ENCODE data around the gene HNRNPL.
"Not testable (repeated sequence)": the region's sequence is repeated elsewhere in the genome, so short reads cannot be mapped to it uniquely, and the experiment has no call there.

The HNRNPL gene

DNA sequence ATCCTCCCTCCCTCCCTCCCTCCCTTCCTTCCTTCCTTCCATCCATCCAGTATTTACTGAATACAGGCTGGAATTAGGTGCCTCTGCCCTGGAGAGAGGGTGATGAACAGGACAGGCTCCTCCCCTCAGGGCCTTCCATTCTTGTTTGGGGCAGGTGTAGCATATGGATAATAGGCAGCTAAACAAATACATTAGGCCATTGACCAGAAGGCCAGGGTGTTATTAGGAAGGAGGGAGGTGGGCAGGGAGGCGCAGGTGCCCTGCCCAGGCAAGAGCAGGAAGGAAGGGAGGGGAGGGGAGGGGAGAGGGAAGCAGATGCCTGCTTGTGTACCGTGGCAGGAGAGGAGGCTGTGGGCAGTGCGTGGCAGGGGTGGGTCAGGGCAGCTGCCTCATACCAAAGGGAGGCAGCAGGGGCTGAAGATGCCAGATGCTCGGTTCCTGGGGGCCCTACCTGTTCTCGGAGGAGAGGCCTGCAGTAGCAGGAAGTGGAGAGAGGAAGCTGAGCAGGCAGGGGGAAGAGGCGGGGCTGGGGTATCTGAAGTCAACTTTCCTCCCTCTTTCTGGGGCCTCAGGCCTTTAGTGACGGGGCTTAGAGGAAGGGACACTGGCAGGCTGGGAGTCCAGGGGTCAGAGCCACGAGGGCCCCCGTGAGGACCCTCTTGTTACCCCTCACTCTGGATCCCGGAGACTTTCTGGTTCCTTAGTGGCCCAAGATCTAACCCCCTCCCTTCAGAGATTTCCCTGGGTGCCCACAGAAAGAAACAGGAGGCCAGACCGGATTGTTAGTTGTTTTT lies 28.2 kb upstream of the HNRNPL start, which contains the start of gene RINL:
RINL (minus strand) TSS at position 495 of the 794 bp plus-strand sequence. CDS start 1,533 bp downstream, outside the sequence.
- peak within 1 kb of the TSS; percentile 61 for H3K23ac ChIP-seq (ENCODE audit: low read depth, low read length, poor library complexity)
- H4K8ac ChIP-seq (ENCODE audit: low read depth, low read length): no peak within 1 kb of the TSS
- H2AK5ac ChIP-seq (ENCODE audit: low read depth, low read length): peak within 1 kb of the TSS; percentile 77
- no peak within 1 kb of the TSS for H3K4me2 ChIP-seq (ENCODE audit: insufficient read depth, low read length, poor library complexity, severe bottlenecking)
- peak within 1 kb of the TSS; percentile 57 for H2BK120ac ChIP-seq (ENCODE audit: low read depth, low read length)
- peak within 1 kb of the TSS; percentile 39 for H2AFZ ChIP-seq (ENCODE audit: low read length)
- no peaks in the 10 kb centered on the region for H3K36me3 ChIP-seq (replicated peaks in 1 of 2; ENCODE audit: control insufficient read depth in 2 of 2, insufficient read depth in 2 of 2, low read length in 2 of 2)
- peak within 1 kb of the TSS; percentile 25 for H2BK12ac ChIP-seq (ENCODE audit: low read length)
- H3K4ac ChIP-seq (ENCODE audit: low read length): no peak within 1 kb of the TSS
- H2BK15ac ChIP-seq (ENCODE audit: low read length): peak within 1 kb of the TSS; percentile 60
- H3K9me3 ChIP-seq (replicated peaks in 1 of 2; ENCODE audit: control insufficient read depth in 2 of 2, insufficient read depth in 1 of 2, low read depth in 1 of 2, low read length in 2 of 2): no peaks in the 10 kb centered on the region
- H3K27ac ChIP-seq (replicated peaks; ENCODE audit: low read length): no peak within 1 kb of the TSS
- peak within 1 kb of the TSS; percentile 17 for H3K14ac ChIP-seq (ENCODE audit: low read length)
- WGBS, 2 donors (ENCODE audit: extremely low coverage in 2 of 2, insufficient read length in 2 of 2, insufficient replicate concordance in 1 of 2): no CpG with 5 or more reads among the region's 11 CpGs
- peak within 1 kb of the TSS; percentile 78 for H3K9ac ChIP-seq (ENCODE audit: low read depth, low read length, poor library complexity)
- H4K91ac ChIP-seq (ENCODE audit: low read depth, low read length, poor library complexity): no peak within 1 kb of the TSS
- H3K4me3 ChIP-seq (ENCODE audit: low read length in 2 of 2): no peak within 1 kb of the TSS
- H3K79me1 ChIP-seq (ENCODE audit: low read depth, low read length): no peaks in the 10 kb centered on the region
- peaks cover 8 to 15% of the 10 kb centered on the region in 2 donors for H3K4me1 ChIP-seq (ENCODE audit: control insufficient read depth in 2 of 2, insufficient read depth in 1 of 2, low read depth in 1 of 2, low read length in 2 of 2)
- H2BK5ac ChIP-seq (ENCODE audit: low read length): peak within 1 kb of the TSS; percentile 93
- DNase-seq (ENCODE audit: low spot score): no peak
- H3K18ac ChIP-seq (ENCODE audit: low read length): peak within 1 kb of the TSS; percentile 63
- H3K27me3 ChIP-seq (ENCODE audit: control insufficient read depth in 3 of 3, insufficient read depth in 3 of 3, low read depth in 1 of 3, low read length in 3 of 3): no peaks in the 10 kb centered on the region

DNA sequence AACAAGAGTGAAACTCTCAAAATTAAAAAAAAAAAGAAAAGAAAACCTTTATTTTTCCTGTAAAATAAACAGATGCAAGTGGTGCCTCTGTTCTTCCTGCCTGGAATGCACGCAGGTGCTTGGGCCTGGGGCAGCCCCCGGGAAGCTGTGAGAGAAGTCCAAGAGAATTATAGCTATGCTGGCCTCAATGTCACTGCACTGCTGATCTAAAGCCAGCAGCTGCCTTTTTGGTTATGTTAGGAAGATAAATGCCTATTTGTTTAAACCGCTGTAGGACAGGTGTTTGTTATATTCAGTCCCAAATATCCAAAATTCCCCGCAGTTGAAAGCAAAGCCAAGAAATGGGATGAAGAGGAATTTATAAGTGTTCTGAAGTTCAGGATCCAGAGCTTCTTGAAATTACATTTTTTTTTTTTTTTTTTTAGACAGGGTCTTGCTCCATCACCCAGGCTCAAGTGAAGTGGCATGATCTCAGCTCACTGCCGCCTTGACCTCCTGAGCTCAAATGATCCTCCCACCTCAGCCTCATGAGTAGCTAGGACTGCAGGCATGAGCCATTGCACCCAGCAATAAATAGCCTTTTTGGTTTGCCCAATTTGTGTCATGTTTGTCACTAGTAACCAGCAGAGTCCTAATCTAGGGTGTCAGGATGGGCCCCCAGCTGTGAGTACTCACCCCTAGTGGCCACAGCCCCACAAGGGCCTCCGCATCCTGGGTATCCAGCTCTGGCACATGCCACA lies 26.0 kb upstream of the HNRNPL start:
- no peak overlapping the region for H3K9ac ChIP-seq (ENCODE audit: low read depth, low read length, poor library complexity)
- H4K91ac ChIP-seq (ENCODE audit: low read depth, low read length, poor library complexity): no peak overlapping the region
- no peak overlapping the region for H4K8ac ChIP-seq (ENCODE audit: low read depth, low read length)
- H2BK15ac ChIP-seq (ENCODE audit: low read length): no peak overlapping the region
- H2BK5ac ChIP-seq (ENCODE audit: low read length): no peak overlapping the region
- H2AK5ac ChIP-seq (ENCODE audit: low read depth, low read length): no peak overlapping the region
- no peak overlapping the region for H2BK120ac ChIP-seq (ENCODE audit: low read depth, low read length)
- peak overlapping the region; percentile 11 for H3K18ac ChIP-seq (ENCODE audit: low read length)
- H2BK12ac ChIP-seq (ENCODE audit: low read length): no peak overlapping the region
- no peak overlapping the region for H3K14ac ChIP-seq (ENCODE audit: low read length)
- H3K4me1 ChIP-seq (ENCODE audit: control insufficient read depth in 2 of 2, insufficient read depth in 1 of 2, low read depth in 1 of 2, low read length in 2 of 2): peaks cover 8 to 15% of the 10 kb centered on the region in 2 donors
- WGBS, 2 donors (ENCODE audit: extremely low coverage in 2 of 2, insufficient read length in 2 of 2, insufficient replicate concordance in 1 of 2): no CpG with 5 or more reads among the region's 6 CpGs
- no peak overlapping the region for H3K4me2 ChIP-seq (ENCODE audit: insufficient read depth, low read length, poor library complexity, severe bottlenecking)
- H3K4me3 ChIP-seq (ENCODE audit: low read length in 2 of 2): no peak overlapping the region
- H3K79me1 ChIP-seq (ENCODE audit: low read depth, low read length): no peaks in the 10 kb centered on the region
- no peak for DNase-seq (ENCODE audit: low spot score)
- H3K27ac ChIP-seq (replicated peaks; ENCODE audit: low read length): no peak overlapping the region
- no peaks in the 10 kb centered on the region for H3K9me3 ChIP-seq (replicated peaks in 1 of 2; ENCODE audit: control insufficient read depth in 2 of 2, insufficient read depth in 1 of 2, low read depth in 1 of 2, low read length in 2 of 2)
- H3K4ac ChIP-seq (ENCODE audit: low read length): no peak overlapping the region
- no peak overlapping the region for H2AFZ ChIP-seq (ENCODE audit: low read length)
- no peak overlapping the region for H3K23ac ChIP-seq (ENCODE audit: low read depth, low read length, poor library complexity)
- H3K36me3 ChIP-seq (replicated peaks in 1 of 2; ENCODE audit: control insufficient read depth in 2 of 2, insufficient read depth in 2 of 2, low read length in 2 of 2): no peaks in the 10 kb centered on the region
- no peaks in the 10 kb centered on the region for H3K27me3 ChIP-seq (ENCODE audit: control insufficient read depth in 3 of 3, insufficient read depth in 3 of 3, low read depth in 1 of 3, low read length in 3 of 3)

- H3K9ac ChIP-seq (ENCODE audit: low read depth, low read length, poor library complexity); H2AFZ ChIP-seq (ENCODE audit: low read length); H3K4ac ChIP-seq (ENCODE audit: low read length); H2AK5ac ChIP-seq (ENCODE audit: low read depth, low read length); H3K23ac ChIP-seq (ENCODE audit: low read depth, low read length, poor library complexity); H3K79me1 ChIP-seq (ENCODE audit: low read depth, low read length); H3K14ac ChIP-seq (ENCODE audit: low read length); H2BK15ac ChIP-seq (ENCODE audit: low read length); H2BK12ac ChIP-seq (ENCODE audit: low read length); H3K4me2 ChIP-seq (ENCODE audit: insufficient read depth, low read length, poor library complexity, severe bottlenecking); H3K4me3 ChIP-seq (ENCODE audit: low read length in 2 of 2); H3K9me3 ChIP-seq (replicated peaks in 1 of 2; ENCODE audit: control insufficient read depth in 2 of 2, insufficient read depth in 1 of 2, low read depth in 1 of 2, low read length in 2 of 2); H3K27ac ChIP-seq (replicated peaks; ENCODE audit: low read length); H3K18ac ChIP-seq (ENCODE audit: low read length); H4K91ac ChIP-seq (ENCODE audit: low read depth, low read length, poor library complexity); H2BK5ac ChIP-seq (ENCODE audit: low read length); H4K8ac ChIP-seq (ENCODE audit: low read depth, low read length); H3K36me3 ChIP-seq (replicated peaks in 1 of 2; ENCODE audit: control insufficient read depth in 2 of 2, insufficient read depth in 2 of 2, low read length in 2 of 2); H2BK120ac ChIP-seq (ENCODE audit: low read depth, low read length); DNase-seq (ENCODE audit: low spot score): not testable (repeated sequence)
- peaks cover 0 to 12% (median 0%) of the 10 kb centered on the region in 3 experiments for H3K27me3 ChIP-seq (ENCODE audit: control insufficient read depth in 3 of 3, insufficient read depth in 3 of 3, low read depth in 1 of 3, low read length in 3 of 3)
- WGBS, 2 donors (ENCODE audit: extremely low coverage in 2 of 2, insufficient read length in 2 of 2, insufficient replicate concordance in 1 of 2): no CpG with 5 or more reads among the region's 10 CpGs
- peaks cover 4 to 22% of the 10 kb centered on the region in 2 donors for H3K4me1 ChIP-seq (ENCODE audit: control insufficient read depth in 2 of 2, insufficient read depth in 1 of 2, low read depth in 1 of 2, low read length in 2 of 2)
Observed at GRCh38 chr19:38873400-38873799, 23.6 kb upstream of the HNRNPL start.

GRCh38 chr19:38870612-38871011 lies 20.8 kb upstream of the HNRNPL start:
- Histone ChIP-seq H3K4me2 (ENCODE audit: insufficient read depth, low read length, poor library complexity, severe bottlenecking) (no peak overlapping the region), H3K27ac (replicated peaks; ENCODE audit: low read length) (no peak overlapping the region), H3K4me1 (ENCODE audit: control insufficient read depth in 2 of 2, insufficient read depth in 1 of 2, low read depth in 1 of 2, low read length in 2 of 2) (peaks cover 0 to 12% of the 10 kb centered on the region in 2 donors), H3K4me3 (ENCODE audit: low read length in 2 of 2) (no peak overlapping the region), H3K4ac (ENCODE audit: low read length) (no peak overlapping the region), H2AK5ac (ENCODE audit: low read depth, low read length) (peak overlapping the region; percentile 82), H3K18ac (ENCODE audit: low read length) (peak overlapping the region; percentile 98), H3K23ac (ENCODE audit: low read depth, low read length, poor library complexity) (peak overlapping the region; percentile 16), H3K14ac (ENCODE audit: low read length) (no peak overlapping the region), H2BK15ac (ENCODE audit: low read length) (peak overlapping the region; percentile 99), H4K91ac (ENCODE audit: low read depth, low read length, poor library complexity) (no peak overlapping the region), H2BK120ac (ENCODE audit: low read depth, low read length) (peak overlapping the region; percentile 35), H3K79me1 (ENCODE audit: low read depth, low read length) (peaks cover 3% of the 10 kb centered on the region), H2BK12ac (ENCODE audit: low read length) (peak overlapping the region; percentile 97), H3K36me3 (replicated peaks in 1 of 2; ENCODE audit: control insufficient read depth in 2 of 2, insufficient read depth in 2 of 2, low read length in 2 of 2) (no peaks in the 10 kb centered on the region), H4K8ac (ENCODE audit: low read depth, low read length) (no peak overlapping the region), H3K27me3 (ENCODE audit: control insufficient read depth in 3 of 3, insufficient read depth in 3 of 3, low read depth in 1 of 3, low read length in 3 of 3) (peaks cover 0 to 12% (median 0%) of the 10 kb centered on the region in 3 experiments), H2AFZ (ENCODE audit: low read length) (no peak overlapping the region), H3K9ac (ENCODE audit: low read depth, low read length, poor library complexity) (no peak overlapping the region), H3K9me3 (replicated peaks in 1 of 2; ENCODE audit: control insufficient read depth in 2 of 2, insufficient read depth in 1 of 2, low read depth in 1 of 2, low read length in 2 of 2) (peaks cover 0 to 4% of the 10 kb centered on the region in 2 donors), H2BK5ac (ENCODE audit: low read length) (peak overlapping the region; percentile 94)
- DNase-seq (ENCODE audit: low spot score): no peak
- WGBS, 2 donors (ENCODE audit: extremely low coverage in 2 of 2, insufficient read length in 2 of 2, insufficient replicate concordance in 1 of 2): no CpG with 5 or more reads among the region's 19 CpGs

All from neuronal stem cell (in vitro differentiated cells).